ENCODE measurements around the gene SCN8A.
"Not testable (repeated sequence)": the region's sequence is repeated elsewhere in the genome, so short reads cannot be mapped to it uniquely, and the experiment has no call there.

SCN8A gene

DNA sequence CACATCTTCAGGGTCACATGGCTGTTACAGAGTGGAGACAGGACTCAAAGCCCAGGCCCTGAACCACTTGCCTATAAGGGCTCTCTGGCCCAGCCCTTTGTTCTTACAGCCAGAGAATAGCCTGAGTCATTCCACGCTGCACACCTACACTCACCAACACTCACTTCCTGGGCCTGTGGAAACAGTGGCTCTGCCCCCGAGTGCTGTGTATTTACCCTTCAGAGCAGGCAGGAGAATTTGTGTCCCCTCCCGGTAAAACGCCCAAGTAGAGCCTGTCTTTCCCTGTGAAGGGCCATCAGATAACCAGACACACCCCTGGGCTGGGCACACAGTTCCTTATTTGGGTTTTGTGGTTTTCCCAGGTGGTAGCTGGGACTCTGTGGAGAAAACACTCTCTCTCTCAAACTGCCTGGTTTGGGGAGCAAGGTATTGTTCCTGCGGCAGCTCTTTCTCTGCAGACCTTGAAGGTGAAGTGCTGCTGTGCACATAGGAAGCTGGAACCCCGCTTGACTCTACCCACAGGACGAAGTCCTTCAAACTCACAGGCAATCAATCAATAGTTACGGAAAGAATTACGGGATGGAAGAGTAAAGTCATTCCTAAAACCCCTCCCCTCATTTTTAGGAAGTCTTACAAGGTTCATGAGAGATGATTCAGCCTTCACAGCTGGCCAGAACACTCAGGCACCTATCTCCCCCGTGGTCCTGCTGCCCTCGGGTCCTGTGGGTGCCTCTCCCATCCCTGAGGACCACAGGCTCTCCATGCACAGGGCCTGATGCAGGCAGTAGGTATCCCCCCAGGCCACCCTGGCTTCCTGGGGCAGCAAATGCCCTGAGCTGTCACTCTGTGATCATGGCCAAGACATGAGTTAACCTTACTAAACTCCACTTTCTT is 237.1 kb downstream of the SCN8A start:
- H3K27ac ChIP-seq, result no peak overlapping the region
- H3K36me3 ChIP-seq, result no peaks in the 10 kb centered on the region
- TF ChIP-seq CTCF (IDR thresholded peaks at IDR 0.05; ENCODE audit: low read depth, low read length), result no peak
- H3K9me3 ChIP-seq (ENCODE audit: severe bottlenecking), result no peaks in the 10 kb centered on the region
- no peak overlapping the region for H3K4me3 ChIP-seq (ENCODE audit: low read depth, low read length)
- no peak for DNase-seq
- no peaks in the 10 kb centered on the region for H3K27me3 ChIP-seq (ENCODE audit: insufficient read depth, low read depth, severe bottlenecking)

- DNase-seq, result no peak
- no peak for TF ChIP-seq CTCF (IDR thresholded peaks at IDR 0.05; ENCODE audit: low read depth, low read length)
- Histone ChIP-seq H3K27me3 (ENCODE audit: insufficient read depth, low read depth, severe bottlenecking) (no peaks in the 10 kb centered on the region), H3K27ac (no peak overlapping the region), H3K36me3 (no peaks in the 10 kb centered on the region), H3K9me3 (ENCODE audit: severe bottlenecking) (no peaks in the 10 kb centered on the region), H3K4me3 (ENCODE audit: low read depth, low read length) (no peak overlapping the region)
Observed at GRCh38 chr12:51829011-51829481, 238.0 kb downstream of the SCN8A start.

GRCh38 chr12:51829641-51830040 is 238.6 kb downstream of the SCN8A start:
- H3K4me3 ChIP-seq (ENCODE audit: low read depth, low read length), result no peak overlapping the region
- H3K27me3 ChIP-seq (ENCODE audit: insufficient read depth, low read depth, severe bottlenecking), result no peaks in the 10 kb centered on the region
- H3K36me3 ChIP-seq, result no peaks in the 10 kb centered on the region
- no peak for TF ChIP-seq CTCF (IDR thresholded peaks at IDR 0.05; ENCODE audit: low read depth, low read length)
- no peak for DNase-seq
- H3K9me3 ChIP-seq (ENCODE audit: severe bottlenecking), result no peaks in the 10 kb centered on the region
- H3K27ac ChIP-seq, result no peak overlapping the region

DNA sequence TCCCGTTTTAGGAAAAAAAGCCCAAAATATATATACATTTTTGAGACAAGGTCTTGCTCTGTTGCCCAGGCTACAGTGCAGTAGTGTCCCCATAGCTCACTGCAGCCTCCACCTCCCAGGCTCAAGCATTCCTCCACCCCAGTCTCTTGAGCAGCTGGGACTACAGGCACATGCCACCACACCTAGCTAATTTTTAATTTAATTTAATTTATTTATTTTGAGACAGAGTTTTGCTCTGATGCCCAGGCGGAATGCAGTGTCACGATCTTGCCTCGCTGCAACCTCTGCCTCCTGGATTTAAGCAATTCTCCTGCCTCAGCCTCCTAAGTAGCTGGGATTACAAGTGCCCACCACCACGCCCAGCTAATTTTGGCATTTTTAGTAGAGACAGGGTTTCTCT is 240.8 kb downstream of the SCN8A start:
- not testable (repeated sequence) for DNase-seq; H3K27me3 ChIP-seq (ENCODE audit: insufficient read depth, low read depth, severe bottlenecking); H3K27ac ChIP-seq; H3K4me3 ChIP-seq (ENCODE audit: low read depth, low read length); H3K9me3 ChIP-seq (ENCODE audit: severe bottlenecking); H3K36me3 ChIP-seq

DNA sequence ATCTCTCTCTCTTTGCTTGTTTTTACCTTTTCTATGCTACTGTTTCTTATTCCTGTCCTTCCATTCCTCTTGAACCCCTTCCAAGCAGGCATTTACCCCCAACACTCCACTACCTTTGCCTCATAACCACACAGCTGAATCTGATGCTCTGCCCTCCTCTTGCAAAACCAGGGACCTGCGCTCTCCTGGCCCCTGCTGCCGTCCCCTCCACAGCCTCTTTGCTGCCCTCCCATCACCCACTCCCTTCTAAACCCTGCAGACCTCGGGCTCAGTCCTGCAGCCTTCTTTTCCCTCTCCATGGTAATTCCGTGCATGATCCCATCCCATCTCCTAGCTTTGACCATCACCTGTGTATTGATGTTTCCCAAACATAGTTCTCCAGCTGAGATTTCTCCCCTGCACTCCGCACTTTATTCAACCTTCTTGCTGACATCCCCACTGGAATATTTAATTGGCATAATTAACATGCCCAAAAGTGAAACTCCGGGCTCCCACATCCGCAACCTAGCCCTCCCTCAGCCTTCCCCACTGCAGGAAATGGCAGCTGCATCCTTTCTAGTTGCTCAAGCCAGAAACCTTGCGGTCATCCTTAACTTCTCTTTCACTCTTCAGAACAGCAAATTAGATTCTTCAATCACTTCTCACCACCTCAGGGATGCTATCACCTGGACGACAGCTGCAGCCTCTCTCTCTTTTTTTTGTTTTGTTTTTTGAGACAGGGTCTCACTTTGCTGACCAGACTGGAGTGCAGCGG is 241.5 kb downstream of the SCN8A start:
- no peak for DNase-seq
- no peak overlapping the region for H3K4me3 ChIP-seq (ENCODE audit: low read depth, low read length)
- H3K27me3 ChIP-seq (ENCODE audit: insufficient read depth, low read depth, severe bottlenecking), result no peaks in the 10 kb centered on the region
- no peak for TF ChIP-seq CTCF (IDR thresholded peaks at IDR 0.05; ENCODE audit: low read depth, low read length)
- no peaks in the 10 kb centered on the region for H3K9me3 ChIP-seq (ENCODE audit: severe bottlenecking)
- no peaks in the 10 kb centered on the region for H3K36me3 ChIP-seq
- no peak overlapping the region for H3K27ac ChIP-seq
